SHP77 (cell line): Measurements from ENCODE around the gene KIF3C.

Experiments
- DNase-seq, 2 experiments: peaks; one replicate each; lab custom pipeline; 2025; lab: John Stamatoyannopoulos, UW

Gene KIF3C

GRCh38 chr2:25877431-25878360, 104.6 kb downstream of the KIF3C start:
- peak; percentile 15 to 50 for DNase-seq
